Measurements from ENCODE around the gene EGLN3. TPM values are rescaled to one million over a fixed set of nuclear protein-coding genes. Genes with fewer than 3 reads are reported as not detected.

The EGLN3 gene
- polyA plus RNA-seq = 10 to 100 TPM; 13.1 to 40.5 (median 25.5) TPM
- long read RNA-seq, donor 1 = 0 reads
- long read RNA-seq, donor 2, transcript EGLN3-201 (5 exons, 2,709 nt) = major isoform, 15 of 18 reads
- long read RNA-seq, donor 2, partial matches to known transcripts = 0 of 18 reads
- long read RNA-seq, donor 2, other reads (novel, unspliced or antisense) = 0 of 18 reads
- long read RNA-seq, donor 3, transcript EGLN3-201 (5 exons, 2,709 nt) = major isoform, 11 of 21 reads
- long read RNA-seq, donor 3, transcript EGLN3-205 (1 exons, 2,849 nt) = minor isoform, 8 of 21 reads
- long read RNA-seq, donor 3, partial matches to known transcripts = 0 of 21 reads
- long read RNA-seq, donor 3, other reads (novel, unspliced or antisense) = 0 of 21 reads
- long read RNA-seq, donor 4, partial matches to known transcripts = 0 of 1 reads
- long read RNA-seq, donor 4, other reads (novel, unspliced or antisense) = 0 of 1 reads
- long read RNA-seq, donor 5 = 0 reads
- long read RNA-seq, donor 6, transcript EGLN3-205 (1 exons, 2,849 nt) = minor isoform, 11 of 32 reads
- long read RNA-seq, donor 6, transcript EGLN3-201 (5 exons, 2,709 nt) = major isoform, 20 of 32 reads
- long read RNA-seq, donor 6, partial matches to known transcripts = 0 of 32 reads
- long read RNA-seq, donor 6, other reads (novel, unspliced or antisense) = 0 of 32 reads
- long read RNA-seq, donor 7 = 0 reads
- long read RNA-seq, donor 8, partial matches to known transcripts = 0 of 2 reads
- long read RNA-seq, donor 8, other reads (novel, unspliced or antisense) = 0 of 2 reads
- long read RNA-seq, donor 9, partial matches to known transcripts = 0 of 8 reads
- long read RNA-seq, donor 9, other reads (novel, unspliced or antisense) = 0 of 8 reads
- long read RNA-seq, donor 10, transcript EGLN3-201 (5 exons, 2,709 nt) = major isoform, 16 of 20 reads
- long read RNA-seq, donor 10, partial matches to known transcripts = 0 of 20 reads
- long read RNA-seq, donor 10, other reads (novel, unspliced or antisense) = 0 of 20 reads

DNA sequence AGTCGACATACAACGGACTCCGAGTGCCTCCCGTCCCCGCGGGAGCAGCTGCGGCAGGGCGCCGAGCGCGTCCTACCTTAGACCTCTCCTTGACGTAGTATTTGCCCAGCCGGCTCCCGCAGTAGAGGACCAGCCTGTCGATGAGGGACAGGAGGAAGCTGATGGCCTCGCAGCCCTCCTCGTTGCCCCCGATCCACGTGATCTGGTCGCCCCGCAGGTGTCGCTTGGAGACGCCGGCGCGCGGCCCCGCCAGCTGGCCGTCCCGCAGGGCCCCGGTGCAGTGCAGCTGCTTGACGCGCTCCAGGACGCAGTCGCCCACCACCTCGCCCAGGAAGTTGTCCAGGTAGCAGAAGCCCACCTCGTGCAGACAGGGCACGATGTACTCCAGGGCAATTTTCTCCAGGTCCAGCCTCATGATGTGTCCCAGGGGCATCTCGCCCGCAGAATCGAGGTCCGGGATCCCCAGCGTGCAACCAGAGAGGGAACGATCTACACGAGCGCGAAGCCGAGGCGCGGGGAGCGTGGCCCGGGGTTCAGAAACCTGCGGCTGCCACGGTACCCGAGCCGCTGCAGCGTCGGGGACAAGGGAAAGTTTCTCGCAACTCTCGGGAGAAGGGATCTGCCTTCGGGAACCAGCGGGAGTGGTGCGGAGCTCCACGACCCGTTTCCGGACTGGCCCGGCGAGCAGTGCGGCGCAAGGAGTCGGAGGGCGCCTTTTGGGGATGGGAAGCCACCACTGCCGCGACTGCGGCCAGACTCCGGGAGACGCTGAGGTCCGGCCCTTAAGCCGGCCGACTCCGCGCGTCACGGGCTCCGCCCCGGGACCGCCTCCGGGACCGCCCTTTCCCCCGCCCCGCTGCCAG lies at the start of gene EGLN3:
TSS of gene EGLN3 (minus strand) at position 755 of the 863 bp plus-strand sequence. CDS start at position 433, 322 bp downstream.
- H3K27me3 ChIP-seq (ENCODE audit: control insufficient read depth in 3 of 3, insufficient read depth in 3 of 3, low read length in 3 of 3) = no peaks in the 10 kb centered on the region
- peaks cover 2 to 10% (median 5%) of the 10 kb centered on the region in 3 donors for H3K4me1 ChIP-seq (ENCODE audit: control insufficient read depth in 3 of 3, insufficient read depth in 2 of 3, low read depth in 1 of 3, low read length in 2 of 3)
- H3K27ac ChIP-seq (ENCODE audit: low read depth in 1 of 3, low read length in 2 of 3) = peak within 1 kb of the TSS; percentile 73 to 93 (median 81)
- FAIRE-seq (no peak), DNase-seq (peak; percentile 88 to 92)
- no peaks in the 10 kb centered on the region for H3K9me3 ChIP-seq (ENCODE audit: control insufficient read depth in 2 of 2, insufficient read depth in 1 of 2, low read depth in 1 of 2, low read length in 1 of 2)
- H3K36me3 ChIP-seq (ENCODE audit: control insufficient read depth in 3 of 3, insufficient read depth in 2 of 3, low read depth in 1 of 3, low read length in 3 of 3) = no peaks in the 10 kb centered on the region
- H3K4me3 ChIP-seq (ENCODE audit: low read depth in 1 of 3, low read length in 3 of 3) = peak within 1 kb of the TSS; percentile 58 to 96 (median 77)
- WGBS, 3 donors = 1% methylated on average over 89 to 91 of the region's 91 CpGs

DNA sequence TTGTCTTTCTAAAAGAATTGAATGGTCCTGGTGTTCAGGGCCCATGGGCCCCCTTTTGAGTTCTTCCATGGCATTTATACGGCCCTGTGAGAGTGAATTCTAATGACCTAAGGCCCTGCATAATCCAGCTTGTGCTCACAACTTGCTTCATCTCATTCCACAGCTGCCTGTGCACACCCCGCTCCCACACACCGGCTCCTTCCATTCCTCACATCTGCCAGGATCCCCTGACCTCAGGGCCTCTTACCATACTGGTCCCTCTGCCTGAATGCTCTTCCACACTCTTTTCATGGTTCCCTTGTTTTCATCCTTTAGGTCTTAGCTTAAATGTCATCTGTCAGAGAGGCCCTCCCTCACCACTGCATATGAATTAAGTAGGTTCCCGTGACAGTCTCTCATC lies 49.5 kb upstream of the EGLN3 start:
- Histone ChIP-seq H3K4me3 (ENCODE audit: low read depth in 1 of 3, low read length in 3 of 3) (no peak overlapping the region), H3K27ac (ENCODE audit: low read depth in 1 of 3, low read length in 2 of 3) (no peak overlapping the region), H3K4me1 (ENCODE audit: control insufficient read depth in 3 of 3, insufficient read depth in 2 of 3, low read depth in 1 of 3, low read length in 2 of 3) (no peaks in the 10 kb centered on the region), H3K36me3 (ENCODE audit: control insufficient read depth in 3 of 3, insufficient read depth in 2 of 3, low read depth in 1 of 3, low read length in 3 of 3) (no peaks in the 10 kb centered on the region), H3K9me3 (ENCODE audit: control insufficient read depth in 2 of 2, insufficient read depth in 1 of 2, low read depth in 1 of 2, low read length in 1 of 2) (no peaks in the 10 kb centered on the region), H3K27me3 (ENCODE audit: control insufficient read depth in 3 of 3, insufficient read depth in 3 of 3, low read length in 3 of 3) (no peaks in the 10 kb centered on the region)
- DNase-seq (no peak), FAIRE-seq (no peak)
- 89 to 92% (median 90%) methylated on average over 4 of the region's 4 CpGs for WGBS, 3 donors

DNA sequence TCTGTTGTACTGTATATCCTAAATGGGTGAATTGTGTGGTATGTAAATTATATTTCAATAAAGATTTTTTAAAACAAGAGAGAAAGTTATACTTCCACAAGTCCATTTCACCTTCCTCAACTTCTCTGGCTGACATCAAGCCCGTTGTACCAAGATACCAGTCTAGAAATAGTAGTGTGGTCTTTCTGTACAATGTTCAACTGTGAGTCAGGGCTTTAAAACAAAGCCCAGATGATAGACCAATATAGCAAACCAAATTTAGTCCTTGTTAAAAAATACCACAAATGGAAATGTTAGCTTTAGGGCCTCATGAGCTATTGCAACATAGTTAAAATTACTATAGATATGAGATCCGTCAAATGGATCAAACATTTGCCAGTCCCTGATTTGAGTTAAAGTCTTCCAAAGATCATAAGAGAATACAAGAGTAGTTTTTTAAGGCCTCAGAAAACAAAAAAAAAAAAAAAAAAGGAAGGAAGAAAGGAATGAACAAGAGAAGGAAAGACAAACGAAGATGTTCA lies 49.0 kb upstream of the EGLN3 start:
- H3K4me3 ChIP-seq (ENCODE audit: low read depth in 1 of 3, low read length in 3 of 3) = no peak overlapping the region
- H3K9me3 ChIP-seq (ENCODE audit: control insufficient read depth in 2 of 2, insufficient read depth in 1 of 2, low read depth in 1 of 2, low read length in 1 of 2) = no peaks in the 10 kb centered on the region
- no peaks in the 10 kb centered on the region for H3K36me3 ChIP-seq (ENCODE audit: control insufficient read depth in 3 of 3, insufficient read depth in 2 of 3, low read depth in 1 of 3, low read length in 3 of 3)
- no peak for FAIRE-seq
- DNase-seq = no peak
- no peak overlapping the region for H3K27ac ChIP-seq (ENCODE audit: low read depth in 1 of 3, low read length in 2 of 3)
- no peaks in the 10 kb centered on the region for H3K27me3 ChIP-seq (ENCODE audit: control insufficient read depth in 3 of 3, insufficient read depth in 3 of 3, low read length in 3 of 3)
- no peaks in the 10 kb centered on the region for H3K4me1 ChIP-seq (ENCODE audit: control insufficient read depth in 3 of 3, insufficient read depth in 2 of 3, low read depth in 1 of 3, low read length in 2 of 3)
- WGBS, 3 donors = 85 to 94% (median 87%) methylated on average over 3 of the region's 3 CpGs

- Histone ChIP-seq H3K36me3 (ENCODE audit: control insufficient read depth in 3 of 3, insufficient read depth in 2 of 3, low read depth in 1 of 3, low read length in 3 of 3) (no peaks in the 10 kb centered on the region), H3K4me3 (ENCODE audit: low read depth in 1 of 3, low read length in 3 of 3) (no peak overlapping the region), H3K9me3 (ENCODE audit: control insufficient read depth in 2 of 2, insufficient read depth in 1 of 2, low read depth in 1 of 2, low read length in 1 of 2) (no peaks in the 10 kb centered on the region), H3K27me3 (ENCODE audit: control insufficient read depth in 3 of 3, insufficient read depth in 3 of 3, low read length in 3 of 3) (no peaks in the 10 kb centered on the region), H3K27ac (ENCODE audit: low read depth in 1 of 3, low read length in 2 of 3) (no peak overlapping the region), H3K4me1 (ENCODE audit: control insufficient read depth in 3 of 3, insufficient read depth in 2 of 3, low read depth in 1 of 3, low read length in 2 of 3) (no peaks in the 10 kb centered on the region)
- WGBS, 3 donors = 75 to 82% (median 82%) methylated on average over 2 of the region's 2 CpGs
- FAIRE-seq = no peak
- DNase-seq = no peak
Measured at GRCh38 chr14:33997611-33998010, 46.7 kb upstream of the EGLN3 start.

GRCh38 chr14:33996462-33996861 lies 45.6 kb upstream of the EGLN3 start:
- Histone ChIP-seq H3K4me1 (ENCODE audit: control insufficient read depth in 3 of 3, insufficient read depth in 2 of 3, low read depth in 1 of 3, low read length in 2 of 3) (no peaks in the 10 kb centered on the region), H3K4me3 (ENCODE audit: low read depth in 1 of 3, low read length in 3 of 3) (no peak overlapping the region), H3K27ac (ENCODE audit: low read depth in 1 of 3, low read length in 2 of 3) (no peak overlapping the region), H3K9me3 (ENCODE audit: control insufficient read depth in 2 of 2, insufficient read depth in 1 of 2, low read depth in 1 of 2, low read length in 1 of 2) (no peaks in the 10 kb centered on the region), H3K36me3 (ENCODE audit: control insufficient read depth in 3 of 3, insufficient read depth in 2 of 3, low read depth in 1 of 3, low read length in 3 of 3) (no peaks in the 10 kb centered on the region), H3K27me3 (ENCODE audit: control insufficient read depth in 3 of 3, insufficient read depth in 3 of 3, low read length in 3 of 3) (no peaks in the 10 kb centered on the region)
- WGBS, 3 donors = 92 to 98% (median 95%) methylated on average over 8 of the region's 8 CpGs
- DNase-seq (no peak), FAIRE-seq (no peak)

GRCh38 chr14:33993246-33993645 lies 42.4 kb upstream of the EGLN3 start:
- no peaks in the 10 kb centered on the region for H3K36me3 ChIP-seq (ENCODE audit: control insufficient read depth in 3 of 3, insufficient read depth in 2 of 3, low read depth in 1 of 3, low read length in 3 of 3)
- no peak overlapping the region for H3K4me3 ChIP-seq (ENCODE audit: low read depth in 1 of 3, low read length in 3 of 3)
- peaks cover 0 to 4% (median 0%) of the 10 kb centered on the region in 3 donors for H3K4me1 ChIP-seq (ENCODE audit: control insufficient read depth in 3 of 3, insufficient read depth in 2 of 3, low read depth in 1 of 3, low read length in 2 of 3)
- no peak for FAIRE-seq
- H3K27me3 ChIP-seq (ENCODE audit: control insufficient read depth in 3 of 3, insufficient read depth in 3 of 3, low read length in 3 of 3) = no peaks in the 10 kb centered on the region
- DNase-seq = no peak
- no peak overlapping the region for H3K27ac ChIP-seq (ENCODE audit: low read depth in 1 of 3, low read length in 2 of 3)
- 66 to 83% (median 81%) methylated on average over 1 of the region's 1 CpG for WGBS, 3 donors
- H3K9me3 ChIP-seq (ENCODE audit: control insufficient read depth in 2 of 2, insufficient read depth in 1 of 2, low read depth in 1 of 2, low read length in 1 of 2) = no peaks in the 10 kb centered on the region

GRCh38 chr14:33992274-33993007 lies 41.6 kb upstream of the EGLN3 start:
- no peak overlapping the region for H3K4me3 ChIP-seq (ENCODE audit: low read depth in 1 of 3, low read length in 3 of 3)
- no peaks in the 10 kb centered on the region for H3K9me3 ChIP-seq (ENCODE audit: control insufficient read depth in 2 of 2, insufficient read depth in 1 of 2, low read depth in 1 of 2, low read length in 1 of 2)
- peaks cover 0 to 4% (median 0%) of the 10 kb centered on the region in 3 donors for H3K4me1 ChIP-seq (ENCODE audit: control insufficient read depth in 3 of 3, insufficient read depth in 2 of 3, low read depth in 1 of 3, low read length in 2 of 3)
- no peaks in the 10 kb centered on the region for H3K27me3 ChIP-seq (ENCODE audit: control insufficient read depth in 3 of 3, insufficient read depth in 3 of 3, low read length in 3 of 3)
- WGBS, 3 donors = 85 to 91% (median 90%) methylated on average over 3 of the region's 3 CpGs
- H3K27ac ChIP-seq (ENCODE audit: low read depth in 1 of 3, low read length in 2 of 3) = no peak overlapping the region
- FAIRE-seq (no peak), DNase-seq (no peak)
- H3K36me3 ChIP-seq (ENCODE audit: control insufficient read depth in 3 of 3, insufficient read depth in 2 of 3, low read depth in 1 of 3, low read length in 3 of 3) = no peaks in the 10 kb centered on the region

Measured in small intestine (tissue), 16 donors.